HG03520 (cell line): ENCODE results near the gene MIB1.
A peak's percentile ranks its signal among the peaks of the same experiment; 100 is the strongest.
"Not testable (repeated sequence)": the region's sequence is repeated elsewhere in the genome, so short reads cannot be mapped to it uniquely, and the experiment has no call there.

Experiments used
- ATAC-seq: cut with Tn5 transposase; IDR thresholded peaks from one replicate; pipeline ENCODE4 v1.9.1; 2021; ENCODE audit warnings: mild to moderate bottlenecking, moderate library complexity; ENCODE audit not compliant: unreplicated experiment

MIB1 gene

DNA sequence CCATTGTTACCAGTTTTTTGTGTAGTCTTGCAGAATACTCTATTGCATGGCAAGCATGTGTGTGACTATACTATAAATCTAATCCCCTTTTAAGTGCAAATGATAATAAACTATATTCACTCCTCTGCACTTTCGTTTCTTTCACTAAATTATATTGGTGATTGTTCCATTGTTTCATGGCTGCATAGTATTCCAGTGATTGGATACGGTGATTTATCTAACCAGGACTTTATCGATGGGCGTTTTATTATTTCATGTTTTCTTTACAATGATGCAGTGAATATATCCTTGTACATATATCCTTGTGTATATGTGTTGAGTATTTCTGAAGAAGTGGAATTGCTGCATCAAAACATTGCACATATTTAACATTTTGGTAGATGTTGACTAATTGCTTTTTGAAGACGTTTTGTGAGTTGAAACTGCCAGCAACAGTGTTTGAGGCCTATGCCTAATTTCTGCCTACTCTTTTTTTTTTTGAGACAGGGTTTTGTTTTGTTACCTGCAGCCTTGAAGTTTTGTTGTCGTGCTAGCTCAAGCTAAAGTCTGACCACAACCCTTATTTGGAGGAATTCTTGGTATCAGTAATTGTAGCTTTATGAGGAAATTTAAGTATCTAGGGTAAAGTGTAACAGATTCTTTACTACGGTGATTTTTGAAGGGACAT is 2.7 kb downstream of the MIB1 start:
- no peak for ATAC-seq

DNA sequence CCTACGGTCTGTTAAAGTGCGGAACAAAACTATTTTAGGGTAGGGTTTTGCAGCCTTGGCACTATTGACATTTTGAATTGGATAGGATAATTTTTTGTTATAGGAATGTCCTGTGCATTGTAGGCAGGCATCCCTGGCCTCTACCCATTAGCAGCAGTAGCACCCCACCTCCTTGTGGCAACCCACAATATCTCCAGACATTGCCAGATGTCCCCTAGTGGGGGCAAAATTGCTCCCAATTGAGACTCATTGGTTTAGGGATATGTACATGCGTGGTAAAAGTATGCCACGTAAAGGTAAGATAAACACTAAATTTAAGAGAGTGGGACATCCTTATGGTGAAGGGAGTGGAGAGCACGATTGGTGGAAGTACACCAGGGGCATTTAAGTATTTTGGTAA is 4.6 kb downstream of the MIB1 start:
- ATAC-seq: no peak

DNA sequence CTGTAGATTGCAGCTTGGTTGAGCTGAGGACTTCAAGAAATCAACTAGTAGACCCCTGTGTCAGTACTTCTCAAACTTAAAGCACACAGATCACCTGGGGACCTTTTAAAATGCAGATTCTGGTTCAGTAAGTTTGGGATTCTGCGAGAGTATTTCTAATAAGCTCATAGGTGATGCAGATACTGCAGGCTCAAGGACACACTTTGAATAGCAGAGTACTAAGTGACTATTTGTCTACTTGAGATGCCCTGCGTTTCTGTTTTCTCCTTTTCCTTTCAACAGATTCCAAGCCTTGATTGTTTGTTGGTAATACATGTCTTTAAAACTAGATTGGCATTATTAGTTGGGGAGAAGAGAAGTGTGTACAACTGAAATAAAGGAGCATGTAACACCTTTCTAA is 6.7 kb downstream of the MIB1 start:
- no peak for ATAC-seq

DNA sequence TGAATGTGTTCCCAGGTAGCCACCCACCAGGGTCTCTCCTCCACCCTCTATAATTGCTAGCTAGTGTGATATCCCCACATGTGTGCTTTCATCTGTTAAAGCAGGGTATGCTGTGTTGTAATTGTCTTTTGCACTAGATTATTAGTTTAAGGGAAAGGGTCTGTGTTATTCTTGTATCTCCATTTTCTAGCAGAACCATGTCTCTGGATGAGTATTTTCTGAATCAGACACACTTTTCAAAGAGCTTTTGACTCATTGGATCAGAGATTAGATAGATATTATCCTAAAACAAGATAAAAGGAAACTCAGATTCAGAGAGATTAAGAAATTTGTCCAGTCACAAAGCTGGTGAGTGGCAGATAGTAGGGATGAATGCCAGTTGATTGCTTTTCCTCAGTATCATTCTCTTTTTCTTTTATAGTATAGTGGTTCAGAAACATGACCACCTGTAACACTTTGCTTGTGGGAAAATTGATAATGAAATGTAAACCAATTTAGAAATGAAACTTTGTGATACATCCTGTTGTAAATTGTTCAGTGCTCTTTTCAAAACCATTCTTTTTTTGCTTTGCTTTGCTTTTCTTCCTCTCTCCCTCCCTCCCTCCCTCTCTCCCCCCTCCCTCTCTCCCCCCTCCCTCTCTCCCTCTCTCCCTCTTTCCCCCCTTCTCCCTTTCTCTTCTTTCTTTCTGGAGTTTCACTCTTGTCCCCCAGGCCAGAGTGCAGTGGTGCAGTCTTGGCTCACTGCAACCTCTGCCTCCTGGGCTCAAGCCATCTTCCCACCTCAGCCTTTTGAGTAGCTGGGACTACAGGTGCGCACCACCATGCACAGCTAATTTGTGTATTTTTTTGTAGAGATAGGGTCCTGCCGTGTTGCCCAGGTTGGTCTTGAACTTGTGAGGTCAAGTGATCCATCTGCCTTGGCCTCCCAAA is 7.4 kb downstream of the MIB1 start:
- no peak for ATAC-seq

DNA sequence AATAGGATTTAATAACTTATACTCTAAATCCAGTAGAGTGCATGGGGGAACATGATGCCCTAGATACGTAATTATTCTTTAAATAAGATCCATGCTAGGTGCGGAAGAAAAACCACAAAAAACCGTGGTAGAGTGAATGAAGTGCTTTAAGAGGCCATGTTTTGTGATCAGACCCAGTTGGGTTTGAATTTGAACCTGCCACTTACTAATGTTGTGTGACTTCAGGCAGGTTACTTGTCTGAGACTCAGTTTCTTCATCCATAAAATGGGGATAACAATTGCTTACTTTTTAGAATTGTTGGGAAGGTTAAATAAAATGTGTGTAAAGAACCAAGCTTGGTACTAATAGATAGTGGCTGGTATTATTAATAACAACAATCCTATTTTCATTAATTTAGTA is 17.2 kb downstream of the MIB1 start:
- ATAC-seq: no peak

DNA sequence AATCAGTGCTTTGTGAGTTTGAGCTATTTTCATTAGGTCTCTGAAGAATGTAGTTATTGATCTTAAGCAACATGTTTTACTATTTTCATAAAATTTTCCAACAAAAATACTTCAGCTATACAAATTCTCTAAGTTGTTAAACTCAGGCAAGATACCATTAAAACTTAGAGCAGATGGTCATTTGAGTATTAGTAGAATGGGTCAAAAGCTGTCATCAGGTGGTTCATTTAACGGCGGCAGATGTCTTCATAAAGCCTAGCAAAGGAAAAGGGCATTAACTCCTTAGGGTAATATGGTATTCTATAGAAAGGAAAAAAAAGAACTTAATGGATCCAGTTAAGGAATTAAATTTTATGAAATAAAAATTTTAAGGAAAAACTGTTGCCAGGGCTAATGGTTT is 19.2 kb downstream of the MIB1 start:
- no peak for ATAC-seq

DNA sequence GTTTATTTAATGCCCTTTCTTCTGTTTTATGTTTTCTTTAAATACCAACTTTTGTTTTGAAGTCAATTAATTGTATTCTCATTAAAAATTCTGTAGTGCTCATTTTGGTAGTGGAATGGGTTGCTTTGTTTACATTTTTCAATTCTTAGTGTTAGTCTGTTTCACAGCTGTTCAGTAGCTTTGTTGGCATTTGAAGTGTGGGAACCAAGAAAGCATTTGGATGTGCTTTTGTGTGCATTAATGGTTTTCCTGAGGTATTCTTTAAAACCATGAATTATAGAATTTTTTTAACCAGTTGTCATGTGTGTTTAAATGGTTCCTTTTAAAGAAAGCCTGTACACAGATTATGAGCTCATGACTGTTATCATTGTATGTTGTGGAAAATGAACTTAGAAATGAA is 19.7 kb downstream of the MIB1 start:
- no peak for ATAC-seq

DNA sequence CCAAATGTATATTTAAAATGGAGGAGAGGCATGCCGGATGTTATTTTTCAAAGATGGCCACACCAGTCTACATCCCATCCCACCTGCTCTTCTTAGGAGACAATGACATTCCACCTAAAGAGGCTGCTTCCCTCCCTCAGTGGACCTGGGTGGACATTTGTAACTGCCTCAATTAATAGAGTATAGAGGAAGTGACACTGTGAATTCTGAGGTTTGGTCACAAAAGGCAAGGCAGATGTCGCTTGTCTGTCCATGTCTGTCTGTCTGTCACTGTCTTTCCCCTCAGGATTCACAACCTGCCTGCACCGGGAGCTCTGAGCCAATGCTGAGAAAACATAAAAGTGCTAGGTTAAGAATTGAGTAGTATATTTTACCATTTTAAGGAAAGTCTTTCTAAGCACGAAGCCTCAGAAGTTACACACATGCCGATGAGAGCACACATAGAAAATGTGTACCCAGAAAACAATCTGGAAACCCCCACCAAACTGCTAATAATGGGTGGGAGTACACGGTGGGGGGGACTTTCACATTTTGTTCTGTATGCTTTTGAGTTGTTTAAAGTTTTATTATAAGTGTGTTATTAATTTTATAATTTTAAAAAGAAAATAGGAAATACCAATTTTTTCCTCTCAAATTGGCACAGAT is 21.0 kb downstream of the MIB1 start:
- ATAC-seq: no peak

DNA sequence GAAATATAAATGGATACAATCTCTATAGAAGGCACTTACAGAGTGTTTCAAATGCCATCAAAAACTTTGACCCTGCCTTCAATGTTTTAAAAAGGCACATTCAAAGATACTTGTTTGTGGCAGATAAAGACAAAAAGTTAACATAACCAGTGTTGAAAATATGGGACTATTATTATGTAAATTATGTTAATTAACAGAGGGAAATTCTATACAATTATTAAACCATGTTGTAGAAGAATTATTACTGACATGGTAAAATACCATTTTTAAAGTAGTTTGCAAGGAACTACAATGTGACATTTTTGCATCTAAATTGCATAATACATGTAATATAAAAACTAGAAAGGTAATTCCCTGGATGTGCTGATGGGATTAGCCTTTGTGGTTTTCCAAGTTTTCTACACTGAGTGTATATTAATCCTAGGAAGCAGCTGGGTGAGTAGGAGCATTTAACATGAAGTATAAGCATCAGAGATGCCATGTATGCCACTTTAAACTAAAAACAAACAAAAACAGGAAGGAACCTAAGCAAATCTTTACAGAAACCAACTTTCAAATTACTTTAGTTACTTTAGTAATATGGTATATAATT is 21.7 kb downstream of the MIB1 start:
- ATAC-seq: no peak

DNA sequence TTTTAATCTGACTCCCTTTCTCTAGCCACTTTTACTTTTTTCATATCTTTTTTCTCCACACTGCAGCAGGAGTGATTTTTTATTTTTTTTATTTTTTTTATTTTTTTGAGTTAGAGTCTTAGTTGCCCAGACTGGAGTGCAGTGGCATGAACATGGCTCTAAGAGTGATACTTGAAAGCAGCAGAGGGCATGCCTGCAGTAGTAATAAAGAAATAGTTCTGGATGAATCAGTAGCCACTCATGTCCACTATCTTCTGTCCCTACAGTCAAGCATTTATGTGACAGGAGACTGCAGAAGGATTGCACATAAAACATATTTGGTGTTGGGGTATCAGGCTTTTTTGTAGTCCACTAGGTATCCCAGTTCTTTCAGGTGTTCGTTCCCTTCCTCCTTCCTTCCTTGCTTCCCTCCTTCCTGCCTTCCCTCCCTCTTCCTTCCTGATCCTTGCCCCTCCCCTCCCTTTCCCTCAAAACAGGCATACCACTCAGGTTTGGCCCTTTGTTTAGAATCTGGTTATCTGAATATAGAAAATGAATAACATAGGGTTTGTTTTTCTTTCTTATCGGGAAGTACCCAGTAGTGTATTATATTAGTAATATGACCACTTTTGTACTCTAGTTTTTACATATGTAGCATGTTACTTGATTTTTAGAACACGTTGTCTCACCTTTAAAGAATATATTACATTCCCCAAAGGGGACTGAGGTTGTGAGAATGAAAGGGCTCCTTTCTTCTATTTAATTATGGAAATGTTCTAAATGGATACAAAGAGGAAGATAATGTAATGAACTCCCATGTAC is 23.5 kb downstream of the MIB1 start:
- no peak for ATAC-seq

DNA sequence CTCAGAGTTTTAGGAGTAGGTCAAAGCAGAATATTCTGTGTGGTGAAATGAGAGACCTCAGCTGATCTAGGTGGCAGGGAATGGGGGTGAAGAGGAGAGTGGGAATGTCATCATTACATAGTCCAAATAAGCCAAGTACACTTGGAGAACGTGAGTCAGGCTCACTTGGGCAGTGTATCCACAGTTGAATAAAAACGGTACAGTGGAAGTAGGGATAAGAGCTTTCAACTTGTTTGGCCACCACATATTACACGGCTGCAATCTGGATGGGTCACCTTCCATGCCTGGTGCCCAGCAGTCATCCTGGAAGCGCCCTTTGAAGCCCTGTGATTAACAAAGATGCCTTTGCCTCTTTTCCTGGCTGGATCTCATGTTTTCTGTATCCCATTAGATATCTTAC is 28.6 kb downstream of the MIB1 start:
- no peak for ATAC-seq

DNA sequence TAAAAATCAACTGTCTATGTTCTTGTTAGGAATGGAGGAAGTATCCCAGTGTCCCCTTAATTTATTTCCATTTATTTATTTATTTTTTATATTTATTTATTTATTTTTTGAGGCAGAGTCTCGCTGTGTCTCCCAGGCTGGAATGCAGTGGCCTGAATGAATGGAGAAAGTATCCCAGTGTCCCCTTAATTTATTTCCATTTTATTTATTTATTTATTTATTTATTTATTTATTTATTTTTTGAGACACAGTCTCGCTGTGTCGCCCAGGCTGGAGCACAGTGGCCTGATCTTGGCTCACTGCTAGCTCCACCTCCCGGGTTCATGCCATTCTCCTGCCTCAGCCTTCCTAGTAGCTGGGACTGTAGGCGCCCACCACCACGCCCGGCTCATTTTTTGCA is 34.1 kb downstream of the MIB1 start:
- no peak for ATAC-seq

DNA sequence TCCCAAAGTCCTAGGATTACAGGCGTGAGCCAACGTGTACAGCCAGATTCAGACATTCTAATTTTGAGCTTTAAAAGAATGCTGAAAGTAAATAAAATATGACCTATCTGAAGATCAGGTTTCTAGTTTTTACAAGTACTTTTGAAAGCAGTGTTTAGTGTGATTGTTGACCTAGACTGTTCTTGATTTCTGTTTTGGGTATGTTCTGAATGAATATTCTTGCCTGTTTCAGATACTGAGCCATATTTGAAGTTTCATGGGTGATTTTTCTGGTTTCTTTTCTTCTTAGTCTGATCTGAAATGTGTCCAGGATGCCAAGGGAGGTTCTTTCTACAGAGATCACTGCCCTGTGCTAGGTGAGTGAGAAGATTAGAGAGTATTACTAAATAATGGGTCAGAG is 37.2 kb downstream of the MIB1 start:
- peak; percentile 58 for ATAC-seq

DNA sequence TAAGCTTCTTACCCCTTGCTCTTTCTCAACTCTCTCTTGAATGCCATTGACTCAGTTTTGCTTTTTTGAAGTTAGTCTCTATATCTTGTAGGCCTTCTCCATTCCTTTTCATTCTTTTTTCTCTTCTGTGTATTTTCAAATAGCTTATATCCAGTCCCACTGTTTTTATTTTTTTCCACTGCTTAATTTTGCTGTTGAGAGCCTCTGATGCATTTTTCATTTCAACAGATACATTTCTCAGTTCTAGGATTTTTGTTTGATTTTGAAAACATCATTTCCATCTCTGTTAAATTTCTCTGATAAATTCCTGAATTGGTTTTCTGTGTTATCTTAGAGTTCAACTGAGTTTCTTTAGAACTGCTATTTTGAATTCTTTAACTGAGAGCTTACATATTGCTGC is 45.9 kb downstream of the MIB1 start:
- ATAC-seq: no peak

DNA sequence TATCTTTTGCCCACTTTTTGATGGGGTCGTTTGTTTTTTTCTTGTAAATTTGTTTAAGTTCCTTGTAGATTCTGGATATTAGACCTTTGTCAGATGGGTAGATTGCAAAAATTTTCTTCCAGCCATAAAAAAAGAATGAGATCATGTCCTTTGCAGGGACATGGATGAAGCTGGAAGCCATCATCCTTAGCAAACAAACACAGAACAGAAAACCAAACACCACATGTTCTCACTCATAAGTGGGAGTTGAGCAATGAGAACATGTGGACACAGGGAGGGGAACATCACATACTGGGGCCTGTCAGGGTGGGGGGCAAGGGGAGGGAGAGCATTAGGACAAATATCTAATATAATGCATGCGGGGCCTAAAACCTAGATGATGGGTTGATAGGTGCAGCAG is 55.5 kb downstream of the MIB1 start:
- ATAC-seq: not testable (repeated sequence)

DNA sequence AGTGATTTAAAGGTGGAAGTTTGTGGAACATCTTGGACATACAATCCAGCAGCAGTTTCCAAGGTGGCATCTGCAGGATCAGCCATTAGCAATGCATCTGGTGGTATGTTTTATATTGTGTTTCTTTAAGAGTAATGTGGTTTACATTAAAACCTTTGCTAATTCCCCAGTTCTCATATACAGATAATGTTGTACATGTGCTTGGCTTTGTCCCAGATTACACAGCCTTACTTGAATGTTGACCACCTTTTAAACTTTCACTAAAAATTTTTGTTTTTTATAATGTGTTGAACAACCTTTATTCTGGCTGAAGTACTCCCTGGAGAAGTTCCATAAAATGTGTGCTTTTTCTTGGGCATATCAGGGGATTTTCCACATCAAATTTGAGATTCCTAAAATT is 57.5 kb downstream of the MIB1 start:
- ATAC-seq: no peak

DNA sequence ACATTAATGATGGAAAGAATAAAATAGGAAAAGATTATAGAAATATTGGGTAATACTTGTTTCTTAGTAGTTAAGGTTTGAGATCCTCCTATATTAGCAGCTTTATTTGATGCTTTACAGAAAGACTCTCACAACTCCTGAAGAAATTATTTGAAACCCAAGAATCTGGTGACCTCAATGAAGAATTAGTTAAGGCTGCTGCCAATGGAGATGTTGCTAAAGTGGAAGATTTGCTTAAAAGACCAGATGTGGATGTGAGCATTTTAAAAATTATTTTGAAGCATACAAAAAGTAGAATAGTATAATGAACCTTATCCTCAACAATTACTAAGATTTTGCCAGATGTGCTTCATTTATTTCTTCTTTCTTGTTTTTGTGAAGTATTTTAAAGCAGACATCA is 59.1 kb downstream of the MIB1 start:
- no peak for ATAC-seq

DNA sequence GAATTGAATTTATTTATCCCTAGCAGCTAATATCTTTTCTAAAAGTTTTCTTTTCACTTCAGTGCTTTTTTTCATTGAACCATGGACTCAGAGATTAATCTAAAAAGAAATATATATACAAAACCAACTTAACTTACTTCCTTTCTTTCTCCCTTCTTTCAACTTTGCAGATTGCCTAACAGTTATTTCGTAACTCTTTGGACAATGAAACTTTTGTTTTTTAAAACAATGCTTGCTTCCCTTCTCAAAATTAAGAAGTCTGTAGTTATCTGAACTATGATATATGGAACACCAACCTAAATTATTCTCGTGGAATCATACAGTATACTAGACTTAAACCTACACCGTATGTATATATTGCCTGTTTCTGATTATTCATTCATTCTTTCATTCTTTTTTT is 62.9 kb downstream of the MIB1 start:
- ATAC-seq: no peak

DNA sequence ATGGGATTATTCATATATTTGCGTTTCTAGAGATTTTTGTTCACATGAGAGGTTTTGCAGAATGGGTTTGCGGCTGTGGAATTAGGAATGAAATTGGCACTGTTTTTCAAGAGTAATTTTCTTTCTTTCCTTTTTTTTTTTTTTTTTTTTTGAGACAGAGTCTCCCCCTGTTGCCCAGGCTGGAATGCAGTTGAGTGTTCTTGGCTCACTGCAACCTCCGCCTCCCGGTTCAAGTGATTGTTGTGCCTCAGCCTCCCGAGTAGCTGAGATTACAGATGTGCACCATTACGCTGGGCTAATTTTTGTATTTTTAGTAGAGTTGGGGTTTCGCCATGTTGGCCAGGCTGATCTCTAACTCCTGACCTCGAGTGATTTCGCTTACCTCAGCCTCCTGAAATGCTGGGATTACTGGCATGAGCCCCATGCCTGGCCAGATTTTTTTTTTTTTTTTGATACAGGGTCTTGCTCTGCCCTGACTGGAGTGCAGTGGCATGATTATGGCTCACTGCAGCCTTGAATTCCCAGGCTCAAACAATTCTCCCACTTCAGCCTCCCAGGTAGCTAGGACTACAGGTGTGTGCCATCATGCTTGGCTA is 65.3 kb downstream of the MIB1 start:
- no peak for ATAC-seq

DNA sequence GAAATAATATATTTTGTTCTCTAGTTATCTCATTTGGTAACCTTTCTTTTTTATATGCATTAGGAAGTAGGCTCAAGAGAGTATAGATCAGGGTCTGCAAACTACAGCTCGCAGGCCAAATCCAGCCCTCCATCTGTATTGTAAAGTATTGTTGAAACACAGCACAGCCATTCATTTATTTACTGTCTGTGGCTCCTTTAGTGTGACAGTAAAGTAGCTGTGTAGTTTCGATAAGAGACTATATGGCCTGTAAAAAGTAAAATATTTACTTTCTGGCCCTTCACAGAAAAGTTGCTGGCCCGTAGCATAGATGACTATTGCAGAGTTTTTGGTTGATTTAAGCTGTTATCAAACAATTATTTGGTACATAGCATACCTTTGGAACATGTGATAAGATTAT is 67.6 kb downstream of the MIB1 start:
- no peak for ATAC-seq
